K562 (cell line): Measurements from ENCODE around the gene KL. TPM values are rescaled to one million over a fixed set of nuclear protein-coding genes. Genes with fewer than 3 reads are reported as not detected.

Experiments used
- ATAC-seq: fragments of 200-7000 bp; cut with Tn5 transposase; 3 replicates; pipeline ENCODE4 v1.9.1; 2020; ENCODE audit warnings: moderate library complexity
- BruUV-seq: library from RNA; stranded (reverse); fragments of 400-500 nt; replicated peaks from 2 replicates; lab custom pipeline; 2021; lab: Mats Ljungman, UMichigan
- CTCF ChIA-PET: fragments of 300-600 bp; formaldehyde crosslinking; extraction: SDS; loops from one replicate; lab custom pipeline; 2021; ENCODE audit warnings: low intra/inter-chr PET ratio; lab: Yijun Ruan, JAX
- POLR2A ChIA-PET: fragments of 300-600, 350-650 bp; sonication (Branson Sonifier 250); formaldehyde crosslinking; extraction: SDS; loops from one replicate; lab custom pipeline; 2021; ENCODE audit warnings: antibody characterized with exemption, inconsistent platforms; lab: Yijun Ruan, JAX
- DNase-seq, 4 experiments: peaks; one replicate each; pipeline versions ENCODE4 v3.0.0 to v3.0.0-alpha.2; 2011 to 2018; ENCODE audit warnings: low spot score in 3 of 4, mixed read lengths in 3 of 4; ENCODE audit errors: extremely low read depth in 1 of 4
- FAIRE-seq: peaks from 2 replicates; lab custom pipeline; 2011; peaks lifted over from hg19 to GRCh38; lab: Jason Lieb, UNC
- H2AFZ ChIP-seq: 2 replicates; pipeline ENCODE4 v1.6.0; 2011; ENCODE audit warnings: low read depth, low read length, control low read depth, inconsistent platforms
- H3K27ac ChIP-seq: fragments of 200-600 bp; 3 replicates; pipeline ENCODE4 v1.8.0; 2011; ENCODE audit warnings: low read depth, mild to moderate bottlenecking, control low read depth, inconsistent platforms, low read length, moderate library complexity, mixed read lengths; ENCODE audit errors: extremely low read depth
- H3K27me3 ChIP-seq, 2 experiments: fragments of 300-600 bp in 1 of 2; 2 replicates in 1 of 2; 3 replicates in 1 of 2; pipeline versions ENCODE4 v1.6.0 to v1.8.0; 2011; ENCODE audit warnings: inconsistent platforms in 2 of 2, low read length in 2 of 2, mild to moderate bottlenecking in 1 of 2, mixed read lengths in 1 of 2, moderate library complexity in 1 of 2; ENCODE audit not compliant: control insufficient read depth in 2 of 2, insufficient read depth in 2 of 2
- H3K36me3 ChIP-seq: fragments of 300-600 bp; 3 replicates; pipeline ENCODE4 v1.8.0; 2011; ENCODE audit warnings: mild to moderate bottlenecking, low read length, inconsistent platforms; ENCODE audit not compliant: control insufficient read depth, insufficient read depth
- H3K4me1 ChIP-seq, 2 experiments: fragments of 200-600 bp in 1 of 2; replicated peaks in 1 of 2; 2 replicates in 1 of 2; 3 replicates in 1 of 2; pipeline versions ENCODE4 v1.5.1 to v1.8.0; 2011; ENCODE audit warnings: inconsistent platforms in 2 of 2, low read length in 2 of 2, mild to moderate bottlenecking in 1 of 2, mixed read lengths in 1 of 2, moderate library complexity in 1 of 2; ENCODE audit not compliant: control insufficient read depth in 2 of 2, insufficient read depth in 2 of 2
- H3K4me2 ChIP-seq: 2 replicates; pipeline ENCODE4 v1.6.1; 2011; ENCODE audit warnings: low read length, control low read depth, inconsistent platforms, mixed read lengths; ENCODE audit not compliant: insufficient read depth
- H3K4me3 ChIP-seq: fragments of 200-600 bp; sonication (generic), shearing (Covaris generic); 2 replicates; pipeline ENCODE4 v1.5.1; 2016; ENCODE audit warnings: control low read depth, inconsistent platforms
- H3K79me2 ChIP-seq: fragments of 200-600 bp; 3 replicates; pipeline ENCODE4 v1.8.0; 2011; ENCODE audit warnings: low read length, inconsistent platforms; ENCODE audit not compliant: control insufficient read depth, insufficient read depth
- H3K9ac ChIP-seq, 2 experiments: 2 replicates each; pipeline versions ENCODE4 v1.6.0 to v1.6.1; 2011; ENCODE audit warnings: low read depth in 2 of 2, low read length in 2 of 2, control low read depth in 1 of 2, inconsistent platforms in 1 of 2, mild to moderate bottlenecking in 1 of 2, mixed read lengths in 1 of 2; ENCODE audit not compliant: insufficient read depth in 1 of 2
- H3K9me1 ChIP-seq: one replicate; pipeline ENCODE4 v1.6.0; 2011; ENCODE audit warnings: inconsistent platforms, mild to moderate bottlenecking, low read length, moderate library complexity; ENCODE audit not compliant: control insufficient read depth, insufficient read depth
- H3K9me3 ChIP-seq: replicated peaks from 2 replicates; pipeline ENCODE4 v1.5.1; 2011; ENCODE audit warnings: low read depth, low read length, inconsistent platforms; ENCODE audit not compliant: control insufficient read depth, insufficient read depth
- H4K20me1 ChIP-seq: replicated peaks from 2 replicates; pipeline ENCODE4 v1.6.1; 2011; ENCODE audit warnings: low read length, inconsistent platforms, mixed read lengths; ENCODE audit not compliant: control insufficient read depth, insufficient read depth
- CSDE1 ChIP-seq, 2 experiments: fragments of 450-650 bp; IDR thresholded peaks; 2 replicates each; pipeline ENCODE4 v1.6.1; 2016; ENCODE audit warnings: mild to moderate bottlenecking in 1 of 2
- ETS2 ChIP-seq: IDR thresholded peaks from 2 replicates; pipeline ENCODE4 v1.6.1; 2016; ENCODE audit warnings: borderline replicate concordance, missing genetic modification characterization, mild to moderate bottlenecking, moderate library complexity, missing compliant biosample characterization; ENCODE audit not compliant: poor library complexity, severe bottlenecking
- KDM2B ChIP-seq: fragments of 250-450 bp; sonication (Bioruptor Pico); IDR thresholded peaks from 2 replicates; pipeline ENCODE4 v1.8.0; 2021; ENCODE audit warnings: mild to moderate bottlenecking, moderate library complexity
- MEF2A ChIP-seq: IDR thresholded peaks from 2 replicates; pipeline ENCODE4 v1.6.1; 2011; ENCODE audit warnings: low read depth, mild to moderate bottlenecking, low read length, moderate library complexity; ENCODE audit not compliant: control insufficient read depth
- NEUROD1 ChIP-seq: fragments of 150-350 bp; IDR thresholded peaks from 2 replicates; pipeline ENCODE4 v1.6.1; 2014; ENCODE audit warnings: borderline replicate concordance, low read length, low read depth; ENCODE audit not compliant: partially characterized antibody
- POLR2B ChIP-seq: fragments of 450-650 bp; IDR thresholded peaks from 2 replicates; pipeline ENCODE4 v1.6.1; 2018; ENCODE audit warnings: low read depth; ENCODE audit not compliant: partially characterized antibody
- TCF7 ChIP-seq: sonication (generic); IDR thresholded peaks from 2 replicates; pipeline ENCODE4 v1.6.1; 2016; ENCODE audit warnings: antibody characterized with exemption, borderline replicate concordance
- ZFP30 ChIP-seq: fragments of 250-450 bp; sonication (Bioruptor Pico); IDR thresholded peaks from 2 replicates; pipeline ENCODE4 v1.8.0; 2022; ENCODE audit warnings: moderate library complexity, mild to moderate bottlenecking, inconsistent platforms, borderline replicate concordance
- ZNF12 ChIP-seq: sonication (generic); formaldehyde crosslinking; IDR thresholded peaks from 2 replicates; pipeline ENCODE4 v1.4.0; 2020; ENCODE audit warnings: mild to moderate bottlenecking, missing genetic modification reagents
- ZNF318 ChIP-seq, 2 experiments: fragments of 450-650 bp; IDR thresholded peaks; 2 replicates each; pipeline ENCODE4 v1.6.1; 2016; ENCODE audit warnings: mild to moderate bottlenecking in 2 of 2, borderline replicate concordance in 1 of 2, low read depth in 1 of 2, moderate library complexity in 1 of 2
- WGBS: fragments of 100-300 bp; shearing (Covaris generic); methylation state at CpG from one replicate; pipeline ENCODE4 v1.1.6; 2016; ENCODE audit warnings: low coverage, mixed read lengths; ENCODE audit not compliant: insufficient coverage; ENCODE audit errors: missing lambda C conversion rate; 5-methylcytosine and 5-hydroxymethylcytosine counted together
- in situ Hi-C: fragments of 300-500 bp; cut with MboI; formaldehyde crosslinking; loops from 4 replicates; pipeline ENCODE4 v1.15.0; 2018; ENCODE audit warnings: inconsistent platforms, mixed read lengths
- intact Hi-C: fragments of 100-400 bp; cut with micrococcal nuclease; formaldehyde crosslinking; loops from 2 replicates; pipeline ENCODE4 v1.14.2; 2022
- polyA plus RNA-seq, 8 experiments: library from polyadenylated mRNA; depleted of rRNA in 4 of 8; stranded (reverse) in 5 of 8; unstranded in 3 of 8; fragments of >200 nt; fragmentation: Nextera tagmentation in 2 of 8; fragmentation: Illumina TruSeq in 1 of 8; extraction: Ambion mirVana in 2 of 8; extraction: Trizol in 1 of 8; gene quantifications; 2 replicates each; pipeline versions ENCODE4 v1.2.1 to v1.2.3, GENCODE V29; 2011 to 2014; ENCODE audit warnings: inconsistent platforms in 1 of 8, missing spikeins in 1 of 8
- total RNA-seq, 7 experiments: library from RNA; depleted of rRNA in 6 of 7; stranded (reverse); fragments of >200 nt in 6 of 7; fragmentation: Illumina TruSeq in 2 of 7; extraction: Trizol in 2 of 7; gene quantifications; 2 replicates each; pipeline versions ENCODE4 v1.2.1 to v1.2.3, GENCODE V29; 2011 to 2021; ENCODE audit warnings: low replicate concordance in 1 of 7

Gene KL
- total and polyA plus RNA-seq, 9 of the 15 experiments (the other 6 are each of a cell fraction or from before 2014, with no cell fraction given), result not detected

GRCh38 chr13:33050161-33050560 lies 33.9 kb downstream of the KL start:
- no peak overlapping the region for H3K9ac ChIP-seq
- H3K79me2 ChIP-seq, result no peaks in the 10 kb centered on the region
- H3K9me3 ChIP-seq, result no peaks in the 10 kb centered on the region
- in situ Hi-C loops, result no loop called here
- no peaks in the 10 kb centered on the region for H3K9me1 ChIP-seq
- no peaks in the 10 kb centered on the region for H3K27me3 ChIP-seq
- intact Hi-C loops, result no loop called here
- no peak overlapping the region for H3K4me2 ChIP-seq
- DNase-seq (no peak), ATAC-seq (no peak), FAIRE-seq (no peak)
- H3K36me3 ChIP-seq, result no peaks in the 10 kb centered on the region
- no TSS peak for BruUV-seq
- no peaks in the 10 kb centered on the region for H4K20me1 ChIP-seq
- WGBS, result 3% methylated on average over 4 of the region's 4 CpGs
- no peak overlapping the region for H3K27ac ChIP-seq
- ChIA-PET POLR2A (no interaction called here), CTCF (no interaction called here)
- no peak overlapping the region for H3K4me3 ChIP-seq
- H2AFZ ChIP-seq, result no peak overlapping the region
- no peaks in the 10 kb centered on the region for H3K4me1 ChIP-seq
- no peak for TF ChIP-seq ZNF12 (CRISPR knock-in tag)
- no peak for TF ChIP-seq NEUROD1
- no peak for TF ChIP-seq ZNF318 (IDR thresholded peaks at IDR 0.05; ENCODE audit: borderline replicate concordance in 1 of 2, low read depth in 1 of 2)
- TF ChIP-seq KDM2B (CRISPR knock-in tag), result no peak
- no peak for TF ChIP-seq CSDE1 (IDR thresholded peaks at IDR 0.05)
- TF ChIP-seq ETS2, result no peak
- TF ChIP-seq ZFP30, result no peak
- TF ChIP-seq POLR2B, result no peak
- TF ChIP-seq TCF7, result no peak
- TF ChIP-seq MEF2A, result no peak
